NCI-H460 (cell line): ENCODE results near the gene CCS. TPM values are rescaled to one million over a fixed set of nuclear protein-coding genes. Genes with fewer than 3 reads are reported as not detected.
A peak's percentile ranks its signal among the peaks of the same experiment; 100 is the strongest.
"Not testable (repeated sequence)": the region's sequence is repeated elsewhere in the genome, so short reads cannot be mapped to it uniquely, and the experiment has no call there.

Experiments
- DNase-seq: peaks from one replicate; pipeline ENCODE4 v3.0.0-alpha.2; 2016; ENCODE audit warnings: low read depth; ENCODE audit errors: extremely low read depth
- total RNA-seq: library from RNA; depleted of rRNA; stranded (reverse); fragments of >200 nt; shearing (Covaris generic); gene quantifications from 2 replicates; pipeline ENCODE4 v1.2.3, GENCODE V29; 2014

Gene CCS
- total RNA-seq, 1 experiment from 2014 or later, result 13.7 TPM

DNA sequence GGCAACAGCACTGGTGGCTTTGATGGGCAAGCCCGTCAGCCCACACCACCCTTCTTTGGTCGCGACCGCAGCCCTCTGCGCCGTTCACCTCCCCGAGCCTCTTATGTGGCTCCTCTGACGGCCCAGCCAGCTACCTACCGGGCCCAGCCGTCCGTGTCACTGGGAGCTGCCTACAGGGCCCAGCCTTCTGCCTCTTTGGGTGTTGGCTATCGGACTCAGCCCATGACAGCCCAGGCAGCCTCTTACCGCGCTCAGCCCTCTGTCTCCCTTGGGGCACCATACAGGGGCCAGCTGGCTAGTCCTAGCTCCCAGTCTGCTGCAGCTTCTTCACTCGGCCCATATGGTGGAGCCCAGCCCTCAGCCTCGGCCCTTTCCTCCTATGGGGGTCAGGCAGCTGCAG, 31.5 kb downstream of the CCS start:
- no peak for DNase-seq

DNA sequence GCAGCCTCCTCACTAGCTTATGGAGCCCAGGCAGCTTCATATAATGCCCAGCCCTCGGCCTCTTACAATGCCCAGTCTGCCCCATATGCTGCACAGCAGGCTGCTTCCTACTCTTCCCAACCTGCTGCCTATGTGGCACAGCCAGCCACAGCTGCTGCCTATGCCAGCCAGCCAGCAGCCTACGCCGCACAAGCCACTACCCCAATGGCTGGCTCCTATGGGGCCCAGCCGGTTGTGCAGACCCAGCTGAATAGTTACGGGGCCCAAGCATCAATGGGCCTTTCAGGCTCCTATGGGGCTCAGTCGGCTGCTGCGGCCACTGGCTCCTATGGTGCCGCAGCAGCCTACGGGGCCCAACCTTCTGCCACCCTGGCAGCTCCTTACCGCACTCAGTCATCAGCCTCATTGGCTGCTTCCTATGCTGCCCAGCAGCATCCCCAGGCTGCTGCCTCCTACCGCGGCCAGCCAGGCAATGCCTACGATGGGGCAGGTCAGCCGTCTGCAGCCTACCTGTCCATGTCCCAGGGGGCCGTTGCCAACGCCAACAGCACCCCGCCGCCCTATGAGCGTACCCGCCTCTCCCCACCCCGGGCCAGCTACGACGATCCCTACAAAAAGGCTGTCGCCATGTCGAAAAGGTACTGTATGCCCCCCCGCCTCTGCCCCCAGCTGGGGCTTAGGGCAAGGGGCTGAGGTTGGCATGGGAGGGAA, 32.2 kb downstream of the CCS start:
- DNase-seq, result no peak

DNA sequence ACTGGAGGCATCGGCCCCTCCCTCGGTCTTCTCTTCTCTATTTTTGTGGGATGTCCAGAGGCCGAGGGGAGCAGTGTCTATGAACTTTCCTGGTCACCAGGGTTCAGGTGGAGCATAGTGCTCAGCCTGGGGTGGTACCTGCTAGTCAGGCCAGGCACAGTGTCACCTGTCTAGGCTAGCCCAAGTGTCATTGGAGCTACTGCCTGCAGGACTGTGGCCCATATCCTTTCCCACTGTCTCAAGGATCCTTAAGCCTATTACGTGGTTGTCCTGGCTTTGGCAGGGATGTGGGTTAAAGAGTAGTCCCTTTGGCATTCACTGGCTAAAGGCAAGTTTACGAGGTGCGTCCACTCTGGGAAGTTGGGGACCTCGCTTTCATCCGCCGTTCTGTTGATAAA, 32.8 kb downstream of the CCS start:
- no peak for DNase-seq

DNA sequence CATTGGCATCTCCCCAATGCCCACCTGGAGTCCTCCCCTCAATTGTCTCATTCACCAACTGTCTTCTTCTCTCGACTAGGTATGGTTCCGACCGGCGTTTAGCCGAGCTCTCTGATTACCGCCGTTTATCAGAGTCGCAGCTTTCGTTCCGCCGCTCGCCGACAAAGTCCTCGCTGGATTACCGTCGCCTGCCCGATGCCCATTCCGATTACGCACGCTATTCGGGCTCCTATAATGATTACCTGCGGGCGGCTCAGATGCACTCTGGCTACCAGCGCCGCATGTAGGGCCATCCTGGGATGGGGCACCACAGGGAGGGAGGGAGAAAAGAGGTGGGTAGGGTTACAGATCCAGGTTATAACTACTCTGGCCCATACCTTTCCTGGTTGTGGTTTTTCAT, 33.4 kb downstream of the CCS start:
- no peak for DNase-seq

DNA sequence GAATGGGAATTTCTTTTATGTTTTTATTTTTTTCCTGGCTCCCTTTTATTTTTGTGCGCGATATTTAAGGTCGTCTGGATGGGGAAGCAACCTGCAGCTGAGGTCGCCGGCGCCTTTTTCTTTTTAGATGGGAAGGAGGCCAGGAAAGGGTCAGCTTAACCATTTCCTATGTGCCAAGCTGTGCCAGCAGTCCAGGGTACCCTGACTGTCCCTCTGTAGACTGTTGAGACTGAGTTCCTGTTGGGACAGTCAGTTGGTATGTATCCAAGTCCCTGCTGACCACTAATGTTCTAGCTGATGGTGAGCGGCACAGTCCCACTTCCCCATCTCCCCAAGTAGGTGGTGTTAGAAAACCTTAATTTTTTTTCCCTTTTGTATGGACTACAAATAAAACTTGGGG, 33.9 kb downstream of the CCS start:
- DNase-seq, result no peak

DNA sequence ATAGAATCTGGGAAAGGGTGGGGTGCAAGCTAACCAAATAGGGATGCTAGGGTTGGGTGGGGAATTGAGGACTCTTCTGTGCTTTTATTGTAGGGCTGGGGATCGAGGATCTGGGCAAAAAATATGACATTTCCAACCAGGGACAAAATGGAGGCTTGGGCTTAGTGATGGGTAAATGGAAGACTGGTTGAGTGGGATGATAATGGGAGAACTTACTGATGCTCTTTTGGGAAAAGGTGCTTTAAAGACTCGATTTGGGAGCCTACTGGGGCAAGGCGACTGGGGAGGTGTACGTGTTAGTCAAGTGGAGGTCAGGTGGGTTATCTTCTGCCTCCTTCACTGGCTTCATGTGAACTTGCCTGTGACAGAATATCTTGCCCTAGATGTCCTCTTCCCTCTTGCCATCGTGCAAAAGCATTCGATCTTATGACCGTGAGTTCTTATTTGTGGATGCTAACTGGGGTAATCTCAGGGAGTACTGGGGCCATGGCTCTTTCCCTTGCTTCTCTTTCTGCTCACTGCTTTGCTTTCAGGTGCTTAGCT, 35.1 kb downstream of the CCS start:
- DNase-seq, result no peak

DNA sequence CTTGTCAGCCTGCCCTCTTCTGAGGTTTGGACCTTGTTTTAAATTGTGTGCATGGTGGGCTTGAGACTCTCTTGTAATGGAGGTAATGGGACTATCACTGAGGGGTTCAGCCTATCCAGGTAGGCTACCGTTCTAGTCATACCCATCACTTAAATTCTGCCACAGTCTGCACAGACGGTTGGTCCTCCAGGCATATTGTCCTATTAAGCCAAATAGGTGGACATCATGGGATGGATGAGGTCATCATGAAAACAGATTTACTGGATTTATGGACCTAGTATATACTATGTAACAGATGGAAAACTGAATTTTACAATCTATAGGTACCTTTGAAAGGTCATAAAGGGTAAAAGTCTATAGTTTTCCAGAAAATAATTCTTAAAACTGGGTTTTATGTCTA, 36.4 kb downstream of the CCS start:
- no peak for DNase-seq

DNA sequence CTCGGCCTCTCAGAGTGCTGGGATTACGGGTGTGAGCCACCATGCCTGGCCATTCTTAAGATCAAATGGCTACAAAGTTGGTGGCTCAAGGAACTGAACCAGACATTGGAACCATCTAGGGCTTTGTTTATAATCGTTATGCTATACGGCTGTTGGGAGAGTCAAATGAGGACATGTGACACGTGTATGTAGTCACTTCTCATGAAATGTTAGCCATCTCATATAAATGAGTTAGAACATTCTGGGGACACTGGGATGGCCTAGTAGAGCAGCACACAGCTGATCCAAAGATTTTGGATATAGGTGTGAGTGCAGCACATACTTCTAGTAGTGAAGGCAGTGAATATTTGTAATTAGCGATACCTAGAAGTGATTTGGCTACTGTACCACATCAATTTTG, 38.9 kb downstream of the CCS start:
- DNase-seq, result no peak

DNA sequence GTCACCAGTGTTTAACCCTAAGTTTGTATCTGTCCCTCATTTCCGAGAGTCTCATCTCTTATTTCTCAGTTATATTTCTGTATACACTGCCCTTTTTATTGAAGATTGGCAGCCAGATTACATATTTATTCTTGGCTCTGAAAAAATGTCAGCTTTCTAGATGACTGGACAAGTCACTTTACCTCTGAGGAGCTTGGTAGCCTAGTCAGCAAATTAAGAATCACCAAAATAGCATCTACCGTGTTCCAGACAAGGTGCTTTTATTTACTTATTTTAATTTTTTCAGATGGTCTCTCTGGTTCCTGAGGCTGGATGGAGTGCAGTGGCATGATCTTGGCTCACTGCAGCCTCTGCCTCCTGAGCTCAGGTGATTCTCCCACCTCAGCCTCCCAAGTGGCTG, 40.0 kb downstream of the CCS start:
- DNase-seq, result no peak

DNA sequence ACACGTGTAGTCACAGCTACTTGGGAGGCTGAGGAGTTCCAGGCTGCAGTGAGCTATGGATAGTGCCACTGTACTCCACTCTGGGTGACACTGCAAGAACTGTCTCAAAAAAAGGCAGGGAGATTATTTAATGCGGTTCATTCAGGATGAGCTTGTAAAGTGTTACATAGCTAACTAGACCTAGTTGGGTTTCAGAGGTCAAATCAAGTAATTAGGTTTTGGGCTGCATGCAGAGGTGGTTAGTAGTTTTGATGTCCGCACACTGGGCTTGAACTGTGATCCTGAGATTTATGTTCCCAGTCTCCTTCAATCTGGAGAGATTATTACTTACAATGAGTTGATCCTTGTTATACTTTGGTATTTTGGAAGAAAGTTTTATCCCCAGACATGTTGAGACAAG, 43.4 kb downstream of the CCS start:
- no peak for DNase-seq

DNA sequence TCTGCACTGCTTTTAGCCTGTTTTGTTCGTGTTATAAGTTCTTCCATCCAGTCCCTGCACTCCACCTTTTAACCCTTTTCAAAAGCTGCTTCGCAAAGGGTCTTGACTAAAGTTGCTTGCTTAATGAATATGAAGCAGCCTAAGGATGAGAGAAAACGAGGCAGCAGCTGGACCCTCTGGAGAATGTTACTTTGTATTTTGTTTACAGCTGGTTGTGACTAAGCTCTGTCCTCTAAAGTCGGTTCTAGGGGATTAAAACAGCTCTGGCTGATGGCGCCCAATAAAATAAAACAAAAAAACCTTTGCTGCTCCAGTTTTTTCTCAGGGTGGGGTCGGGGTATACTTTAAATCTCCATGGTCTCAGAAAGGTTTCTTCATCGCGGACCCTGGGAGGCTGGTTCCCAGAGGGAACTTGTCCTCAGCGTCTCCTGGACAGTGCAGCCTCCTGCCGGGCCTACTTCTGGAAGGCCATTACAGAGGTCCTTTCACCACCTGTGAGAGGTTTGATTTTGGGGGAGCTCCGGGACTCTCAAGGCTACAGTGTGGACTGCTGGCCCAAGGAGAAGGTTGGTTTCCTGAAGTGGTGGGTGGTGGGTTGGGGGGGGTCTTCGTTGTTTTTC, 44.7 kb downstream of the CCS start:
- DNase-seq, result no peak

DNA sequence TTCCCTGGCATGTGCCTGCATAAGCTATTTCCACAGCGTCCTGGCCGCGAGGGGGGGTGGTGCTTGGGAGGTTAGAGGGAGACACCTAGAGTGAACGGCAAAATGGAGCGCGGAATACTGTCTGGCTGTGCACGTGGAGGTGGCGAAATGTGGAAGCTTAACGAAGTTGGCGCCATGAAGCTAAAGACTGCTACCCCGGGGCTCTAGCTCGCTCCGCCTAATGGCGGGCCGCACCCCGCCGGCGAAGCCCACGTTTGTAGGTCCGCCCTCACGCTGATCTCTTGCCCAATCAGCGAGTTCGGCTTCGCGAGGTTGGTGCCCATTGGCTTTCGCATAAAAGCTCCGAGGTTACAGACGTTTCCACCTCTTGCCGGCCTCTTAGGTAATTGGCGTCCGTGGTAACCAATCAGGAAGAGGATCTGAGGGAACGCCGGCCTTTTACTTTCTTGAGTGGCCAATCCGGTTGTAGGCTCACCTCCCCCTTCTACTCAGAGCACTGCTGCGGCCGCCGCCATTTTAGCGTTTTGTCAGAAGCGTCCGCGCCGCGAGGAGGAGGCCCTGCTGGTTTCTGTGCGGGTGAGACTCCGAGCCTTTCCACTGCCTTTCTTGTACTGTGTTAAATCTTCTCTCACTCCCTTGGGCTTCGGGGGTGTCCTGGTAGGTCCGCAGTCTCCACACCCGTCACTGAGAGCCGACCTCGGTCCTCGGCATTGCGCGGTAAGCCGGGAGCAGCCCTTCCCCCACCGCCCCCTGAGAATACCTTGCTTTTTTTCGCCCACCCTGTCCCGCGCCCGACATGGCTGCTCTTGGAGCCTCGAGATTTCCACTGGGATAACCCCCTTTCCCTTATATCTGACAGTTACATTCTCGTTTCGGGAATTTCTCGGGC, 45.4 kb downstream of the CCS start, which contains the start of gene RBM4:
Gene RBM4 (plus strand): TSS at position 527 of the 889 bp plus-strand sequence. CDS start 1,009 bp downstream, outside the sequence.
- peak; percentile 99 for DNase-seq

DNA sequence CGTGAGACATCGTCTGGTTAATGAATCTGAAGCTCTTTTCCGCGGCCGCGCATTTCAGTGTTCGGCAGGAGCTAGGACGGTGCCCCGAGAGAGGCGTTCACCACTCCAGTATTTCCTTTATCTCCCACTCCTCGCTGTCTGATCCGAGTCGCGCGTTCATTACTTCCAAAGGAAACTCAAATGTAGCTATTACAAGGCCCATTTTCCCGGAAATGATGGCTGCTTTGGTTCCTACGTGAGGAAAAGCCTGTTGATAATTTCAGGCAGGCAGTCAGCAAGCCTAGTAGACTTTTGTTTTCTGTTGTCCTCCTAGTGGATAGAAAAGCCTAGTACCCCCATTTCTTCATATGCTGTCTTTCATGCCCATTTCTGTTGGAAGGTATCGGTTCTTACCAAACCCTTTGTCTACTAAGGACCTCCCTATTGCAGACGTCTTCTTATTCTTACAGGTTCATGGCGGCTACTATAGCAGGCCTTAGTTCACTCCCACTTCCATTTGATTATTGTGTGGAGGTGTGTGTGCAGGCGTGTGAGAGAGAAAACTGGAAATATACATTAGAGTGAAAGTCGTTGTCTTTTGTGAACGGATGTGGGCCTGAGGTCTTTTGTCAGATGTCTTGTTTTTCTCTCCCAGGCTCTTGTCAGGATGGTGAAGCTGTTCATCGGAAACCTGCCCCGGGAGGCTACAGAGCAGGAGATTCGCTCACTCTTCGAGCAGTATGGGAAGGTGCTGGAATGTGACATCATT, 46.3 kb downstream of the CCS start:
- DNase-seq, result no peak

DNA sequence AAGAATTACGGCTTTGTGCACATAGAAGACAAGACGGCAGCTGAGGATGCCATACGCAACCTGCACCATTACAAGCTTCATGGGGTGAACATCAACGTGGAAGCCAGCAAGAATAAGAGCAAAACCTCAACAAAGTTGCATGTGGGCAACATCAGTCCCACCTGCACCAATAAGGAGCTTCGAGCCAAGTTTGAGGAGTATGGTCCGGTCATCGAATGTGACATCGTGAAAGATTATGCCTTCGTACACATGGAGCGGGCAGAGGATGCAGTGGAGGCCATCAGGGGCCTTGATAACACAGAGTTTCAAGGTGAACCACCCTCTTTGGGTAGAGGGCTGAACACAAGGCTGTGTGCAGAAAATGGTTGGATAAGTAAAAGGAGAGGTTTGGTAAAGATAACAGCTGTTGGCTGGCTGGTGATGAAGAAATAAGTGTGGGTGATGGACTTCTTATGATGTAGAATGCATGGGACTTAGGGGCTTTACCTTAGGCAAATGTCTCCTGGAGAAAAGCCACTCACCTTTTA, 46.9 kb downstream of the CCS start:
- not testable (repeated sequence) for DNase-seq

DNA sequence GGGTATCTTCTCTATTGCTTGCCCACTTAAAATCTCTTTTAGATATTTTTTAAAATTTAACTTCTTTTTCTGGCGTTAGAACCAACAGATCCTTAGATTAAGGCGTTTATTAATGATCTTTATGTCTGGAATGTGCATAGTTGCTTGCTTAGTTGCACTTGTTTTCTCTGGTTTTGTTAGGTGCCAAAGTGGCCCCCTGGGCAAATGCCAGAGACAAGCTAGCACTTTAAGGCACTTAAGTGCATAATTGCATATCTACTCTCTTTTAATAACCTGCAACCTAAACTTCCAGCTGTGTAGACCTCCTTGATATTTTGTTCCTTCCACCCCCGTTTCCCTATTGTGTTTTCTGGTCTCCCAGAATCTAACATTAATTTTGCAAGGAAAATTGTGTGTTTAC, 48.8 kb downstream of the CCS start:
- DNase-seq, result no peak

DNA sequence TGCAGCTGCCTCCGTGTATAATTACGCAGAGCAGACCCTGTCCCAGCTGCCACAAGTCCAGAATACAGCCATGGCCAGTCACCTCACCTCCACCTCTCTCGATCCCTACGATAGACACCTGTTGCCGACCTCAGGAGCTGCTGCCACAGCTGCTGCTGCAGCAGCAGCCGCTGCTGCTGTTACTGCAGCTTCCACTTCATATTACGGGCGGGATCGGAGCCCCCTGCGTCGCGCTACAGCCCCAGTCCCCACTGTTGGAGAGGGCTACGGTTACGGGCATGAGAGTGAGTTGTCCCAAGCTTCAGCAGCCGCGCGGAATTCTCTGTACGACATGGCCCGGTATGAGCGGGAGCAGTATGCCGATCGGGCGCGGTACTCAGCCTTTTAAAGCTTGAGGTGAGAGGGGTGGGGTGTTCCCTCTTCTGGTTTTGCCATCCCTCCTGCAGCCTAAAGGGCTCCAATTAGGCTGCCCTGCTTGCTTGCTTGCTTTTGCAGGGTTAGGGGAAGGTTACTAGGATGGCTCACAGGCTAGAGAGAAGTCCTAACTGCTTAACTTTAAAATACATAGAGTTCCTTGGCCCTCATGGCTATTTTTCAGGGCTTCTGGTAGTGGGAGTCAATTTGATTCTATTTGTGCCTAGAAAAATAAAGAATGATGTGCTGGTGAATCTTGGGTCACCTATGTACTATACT, 50.9 kb downstream of the CCS start:
- DNase-seq, result no peak

DNA sequence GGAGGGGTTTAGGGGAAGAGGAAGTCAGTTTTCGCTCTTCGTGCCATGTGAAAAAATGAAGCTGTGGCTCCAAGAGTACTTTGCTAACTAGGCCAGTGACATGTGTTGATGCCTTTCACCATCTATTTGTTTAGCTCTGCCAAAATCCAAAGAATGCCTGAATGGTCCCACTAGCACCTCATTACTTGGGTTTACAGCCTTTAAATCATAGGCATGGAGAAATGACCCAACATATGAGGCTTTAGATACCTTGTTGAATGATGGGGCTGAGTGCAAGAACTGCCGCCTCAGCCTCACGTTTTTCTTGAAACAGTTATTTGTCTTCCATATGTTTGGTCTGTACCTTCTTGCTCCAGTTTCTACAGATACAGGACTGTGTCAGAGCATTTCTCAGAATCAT, 53.8 kb downstream of the CCS start:
- DNase-seq, result no peak

DNA sequence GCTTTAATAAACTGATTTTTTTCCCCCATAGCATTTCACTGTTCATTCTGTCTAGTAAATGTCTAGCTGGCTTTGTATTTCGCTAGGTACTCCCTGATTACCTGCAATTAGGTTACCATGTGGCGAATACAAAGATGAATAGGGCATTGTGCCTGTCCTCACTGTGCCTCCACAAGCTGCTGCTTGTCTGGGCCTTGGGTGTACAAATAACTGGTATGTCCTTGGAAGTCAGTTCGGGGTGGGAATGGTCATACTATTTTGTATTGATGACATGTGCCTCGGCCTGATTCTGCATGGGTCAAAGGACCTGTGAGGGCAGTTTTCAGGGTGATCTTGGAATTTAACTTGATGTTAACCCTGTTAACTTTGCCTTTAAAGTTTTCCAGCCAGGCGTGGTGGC, 56.9 kb downstream of the CCS start:
- DNase-seq, result no peak

DNA sequence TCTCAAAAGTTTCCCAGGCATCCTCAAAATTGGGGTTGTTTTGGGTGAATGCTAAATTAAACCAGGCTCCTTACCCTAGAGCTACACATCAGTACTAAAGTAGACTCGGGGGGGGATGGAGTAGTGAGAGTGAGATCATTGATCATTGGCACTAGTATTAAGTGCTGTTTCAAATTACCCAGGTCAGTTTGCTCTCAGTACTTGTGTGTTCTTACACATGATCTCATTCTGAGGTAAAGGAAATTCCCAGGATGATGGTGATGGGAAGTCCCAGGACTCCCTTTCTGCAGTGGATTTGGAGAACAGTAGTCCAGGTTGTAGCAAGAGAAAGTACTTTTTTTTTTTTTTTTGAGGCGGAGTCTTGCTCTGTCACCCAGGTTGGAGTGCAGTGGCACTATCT, 58.0 kb downstream of the CCS start:
- DNase-seq, result no peak

DNA sequence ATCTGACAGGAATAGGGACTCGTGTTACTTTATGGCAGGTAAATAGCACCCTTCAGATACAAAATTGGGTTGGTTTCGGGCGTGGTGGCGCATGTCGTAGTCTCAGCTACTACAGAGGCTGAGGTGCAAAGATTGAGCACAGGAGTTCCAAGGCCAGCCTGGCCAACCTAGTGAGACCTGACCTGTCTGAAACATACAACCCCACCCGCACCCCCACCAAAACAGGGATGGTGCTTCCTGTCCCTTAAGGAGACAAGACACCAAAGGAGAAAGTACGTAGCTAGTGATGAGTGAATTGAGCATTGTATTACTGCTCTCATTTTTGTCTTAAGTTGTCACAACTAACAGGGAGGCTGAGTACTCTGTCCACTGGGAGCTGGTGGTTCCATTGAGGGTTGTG, 59.7 kb downstream of the CCS start:
- DNase-seq, result no peak
